ENCODE measurements around the gene DDX1.

The DDX1 gene

GRCh38 chr2:15645720-15646385 is 54.2 kb downstream of the DDX1 start:
- H3K4me3 ChIP-seq (ENCODE audit: low read depth, low read length): no peak overlapping the region
- DNase-seq (ENCODE audit: low read depth, low spot score): no peak

GRCh38 chr2:15646661-15647060 is 55.0 kb downstream of the DDX1 start:
- H3K4me3 ChIP-seq (ENCODE audit: low read depth, low read length): no peak overlapping the region
- in situ Hi-C loops (cut with HindIII; ENCODE audit: low sequenced_read_pairs): no loop called here
- no peak for TF ChIP-seq CTCF (IDR thresholded peaks at IDR 0.05; ENCODE audit: low read depth, low read length)
- DNase-seq (ENCODE audit: low read depth, low spot score): no peak

More at GRCh38 chr2:15645720-15646385, 54.2 kb downstream of the DDX1 start:
- TF ChIP-seq CTCF (IDR thresholded peaks at IDR 0.05; ENCODE audit: low read depth, low read length): no peak
- in situ Hi-C loops (cut with HindIII; ENCODE audit: low sequenced_read_pairs): no loop called here

GRCh38 chr2:15647622-15648590 is 56.2 kb downstream of the DDX1 start:
- no peak overlapping the region for H3K4me3 ChIP-seq (ENCODE audit: low read depth, low read length)
- TF ChIP-seq CTCF (IDR thresholded peaks at IDR 0.05; ENCODE audit: low read depth, low read length): no peak
- in situ Hi-C loops (cut with HindIII; ENCODE audit: low sequenced_read_pairs): no loop called here
- no peak for DNase-seq (ENCODE audit: low read depth, low spot score)

GRCh38 chr2:15648593-15649525 is 57.2 kb downstream of the DDX1 start:
- in situ Hi-C loops (cut with HindIII; ENCODE audit: low sequenced_read_pairs): no loop called here
- no peak for DNase-seq (ENCODE audit: low read depth, low spot score)
- TF ChIP-seq CTCF (IDR thresholded peaks at IDR 0.05; ENCODE audit: low read depth, low read length): no peak
- H3K4me3 ChIP-seq (ENCODE audit: low read depth, low read length): no peak overlapping the region

- no peak for DNase-seq (ENCODE audit: low read depth, low spot score)
- no peak for TF ChIP-seq CTCF (IDR thresholded peaks at IDR 0.05; ENCODE audit: low read depth, low read length)
These were observed 58.0 kb downstream of the DDX1 start for GRCh38 chr2:15649561-15650255.

More at GRCh38 chr2:15649561-15650255, 58.0 kb downstream of the DDX1 start:
- in situ Hi-C loops (cut with HindIII; ENCODE audit: low sequenced_read_pairs): no loop called here
- no peak overlapping the region for H3K4me3 ChIP-seq (ENCODE audit: low read depth, low read length)
